ENCODE measurements around the gene CMSS1.

CMSS1 gene

DNA sequence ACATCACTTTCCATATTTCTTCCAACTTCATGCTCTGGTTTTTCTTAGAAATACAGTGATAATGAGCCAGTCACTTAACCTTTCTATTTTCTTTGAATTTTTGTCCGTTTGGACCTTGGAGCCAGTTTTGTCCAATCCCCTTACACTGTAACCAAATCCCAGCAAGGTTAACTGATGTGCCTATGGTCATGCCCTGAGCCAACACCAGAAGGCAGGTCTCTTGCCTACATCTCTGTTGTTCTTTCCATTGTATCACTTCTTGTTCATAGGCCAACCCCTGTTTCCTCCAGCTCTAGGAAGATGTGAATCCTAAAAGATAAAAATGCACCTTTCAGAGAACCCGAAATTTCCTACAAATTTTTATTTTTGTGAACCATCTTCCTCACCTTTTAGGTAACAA lies 122.7 kb downstream of the CMSS1 start:
- no peak for DNase-seq

DNA sequence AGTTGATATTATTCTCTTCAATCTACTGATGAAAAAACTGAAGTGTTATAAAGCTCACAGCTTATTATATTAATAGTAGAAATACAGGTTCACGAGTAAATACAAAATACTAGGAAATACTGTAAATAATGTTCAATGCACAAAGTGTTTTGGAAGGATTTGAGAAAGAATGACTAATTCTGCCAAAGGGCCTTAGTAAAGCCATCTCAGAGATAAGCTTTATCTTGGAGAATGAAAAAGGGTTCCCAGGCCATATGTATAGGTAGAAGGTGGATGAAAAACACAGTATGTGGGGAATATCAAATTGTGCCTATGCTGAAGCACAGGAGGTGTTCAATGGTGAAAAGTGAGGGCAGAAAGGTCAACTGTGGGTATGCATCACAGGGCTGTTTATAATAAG lies 123.5 kb downstream of the CMSS1 start:
- DNase-seq, result no peak

GRCh38 chr3:99943931-99944761 lies 126.5 kb downstream of the CMSS1 start:
- DNase-seq, result no peak

GRCh38 chr3:99945328-99945995 lies 127.8 kb downstream of the CMSS1 start:
- no peak for DNase-seq

DNA sequence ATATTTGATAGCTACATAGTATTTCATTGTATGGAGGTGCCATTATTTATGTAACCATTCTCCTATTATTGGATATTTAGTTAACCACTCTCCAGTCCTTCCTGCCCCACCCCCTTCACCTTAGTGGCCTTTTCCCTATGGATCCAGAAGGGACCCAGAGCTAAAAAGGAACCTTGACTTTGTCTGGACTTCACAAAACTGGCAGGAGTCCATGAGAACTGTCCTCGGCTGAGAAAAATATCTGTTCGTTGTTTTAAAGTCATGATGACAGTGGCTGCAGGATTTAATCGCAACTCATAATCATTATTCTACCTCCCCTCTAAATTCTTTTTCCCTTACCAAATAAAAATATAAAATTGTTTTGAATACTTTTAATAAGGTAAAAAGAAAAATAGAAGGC lies 129.7 kb downstream of the CMSS1 start:
- DNase-seq, result no peak

DNA sequence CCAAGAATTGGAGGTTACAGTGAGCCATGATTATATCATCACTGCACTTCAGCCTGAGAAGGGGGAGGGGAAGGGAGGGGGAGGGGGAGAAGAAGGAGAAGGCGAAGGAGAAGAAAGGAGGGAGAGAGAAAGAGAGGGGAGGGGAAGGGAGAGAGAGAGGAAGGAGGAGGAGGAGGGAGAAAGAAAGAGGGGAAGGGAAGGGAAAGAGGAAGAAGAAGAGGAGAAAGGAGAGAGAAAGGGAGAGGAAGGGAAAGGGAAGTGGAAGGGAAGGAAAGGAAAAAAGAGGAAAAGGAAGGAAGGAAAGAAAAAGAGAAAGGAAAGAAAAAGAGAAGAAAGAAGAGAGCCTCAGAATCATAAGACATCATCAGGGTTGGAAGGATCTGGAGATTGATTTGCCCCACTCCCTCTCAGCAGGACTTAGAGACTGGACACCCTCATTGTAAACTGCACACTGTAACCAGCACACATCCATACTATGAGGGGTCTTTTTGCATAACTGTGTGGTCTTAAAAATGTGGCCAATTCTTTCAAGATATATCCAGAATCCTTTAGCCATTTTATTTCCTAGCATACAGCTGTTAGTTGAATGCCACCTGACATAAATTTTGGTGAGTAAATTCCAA lies 130.9 kb downstream of the CMSS1 start:
- DNase-seq, result no peak

DNA sequence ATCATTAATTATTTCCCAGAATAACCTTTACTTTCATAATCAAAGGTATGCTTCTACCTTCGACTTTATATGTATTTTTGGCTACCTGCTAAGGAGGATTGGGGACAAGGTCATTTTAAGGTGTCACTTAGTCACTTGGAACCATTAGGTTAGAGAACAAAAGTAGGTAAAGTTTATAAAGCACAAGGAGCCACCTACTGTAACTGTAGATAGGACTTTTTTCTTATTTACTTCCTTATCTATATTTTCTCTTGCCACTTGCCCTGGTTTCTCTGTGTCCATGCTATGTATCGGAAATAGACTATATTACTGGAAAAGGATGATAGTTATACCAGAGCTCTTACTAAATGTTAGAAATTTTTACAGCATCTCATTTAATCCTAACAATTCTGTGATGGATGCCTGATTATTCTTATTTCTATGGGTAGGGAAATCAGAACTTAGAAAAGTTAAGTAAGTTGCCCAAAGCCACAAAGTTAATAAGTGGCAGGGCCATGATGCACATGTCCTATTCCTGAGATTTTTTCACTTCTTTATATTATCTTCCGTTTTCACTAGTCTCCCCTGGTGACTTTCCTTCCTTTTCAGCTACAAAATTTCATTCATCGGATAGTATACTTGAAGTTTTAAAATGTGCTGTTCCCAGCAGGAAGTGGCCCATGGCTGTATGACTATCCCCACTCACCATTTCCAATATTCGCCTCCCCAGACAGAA lies 132.5 kb downstream of the CMSS1 start:
- DNase-seq, result no peak

DNA sequence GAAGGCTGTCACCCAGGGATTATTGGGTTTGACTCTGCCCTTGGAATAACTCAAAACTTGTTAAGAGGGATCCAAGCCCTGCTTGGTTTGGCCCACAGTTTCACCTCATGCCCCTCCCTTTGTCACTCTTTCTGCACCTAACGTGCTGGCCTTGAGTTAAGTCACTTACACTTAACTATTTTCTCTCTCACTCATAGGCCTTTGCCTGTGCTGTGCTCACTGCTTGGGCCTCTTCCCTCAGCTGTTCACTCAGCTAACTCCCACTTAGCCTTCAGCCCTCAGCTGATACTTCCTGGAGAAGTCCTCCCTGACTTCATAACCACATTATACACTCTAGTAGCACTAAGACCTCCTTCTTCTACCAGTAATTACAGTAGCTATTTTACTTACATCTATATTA lies 133.3 kb downstream of the CMSS1 start:
- DNase-seq, result peak in 1 of 3 donors; percentile 20

DNA sequence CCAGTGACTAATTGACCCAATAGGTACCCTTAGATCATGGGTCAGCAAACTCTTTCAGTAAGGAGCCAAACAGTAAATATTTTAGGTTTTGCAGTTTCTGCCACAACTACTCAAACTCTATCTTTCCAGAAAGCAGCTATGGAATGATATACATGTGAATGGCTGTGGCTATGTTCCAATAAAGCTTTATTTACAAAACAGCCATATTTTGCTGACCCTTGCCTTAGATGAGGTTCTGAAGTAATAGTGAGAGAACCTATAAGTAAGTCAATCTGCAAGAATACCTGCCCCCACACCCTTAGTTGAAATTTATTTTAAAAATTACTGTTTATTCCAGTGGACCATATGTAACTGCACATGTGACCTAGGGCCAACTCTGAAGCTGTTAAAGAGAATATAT lies 134.0 kb downstream of the CMSS1 start:
- no peak for DNase-seq

DNA sequence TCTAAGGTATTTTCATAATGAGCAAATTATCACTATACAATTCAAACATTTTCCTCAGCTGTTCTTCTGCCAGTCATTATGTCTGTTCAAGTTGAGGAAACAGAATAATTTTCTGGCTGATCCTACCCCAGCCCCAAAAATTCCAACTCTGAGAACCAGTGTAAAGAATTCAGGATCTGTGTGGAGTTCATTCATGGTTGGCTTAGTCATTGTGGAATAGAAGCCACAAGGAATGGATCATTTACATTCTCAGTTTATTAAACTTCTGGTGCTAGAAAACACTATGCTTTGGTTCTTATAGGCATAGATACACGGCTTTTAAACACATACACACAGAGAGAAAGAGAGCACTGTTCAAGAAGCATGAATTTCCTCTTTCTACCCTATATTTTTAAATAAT lies 134.6 kb downstream of the CMSS1 start:
- DNase-seq, result no peak

DNA sequence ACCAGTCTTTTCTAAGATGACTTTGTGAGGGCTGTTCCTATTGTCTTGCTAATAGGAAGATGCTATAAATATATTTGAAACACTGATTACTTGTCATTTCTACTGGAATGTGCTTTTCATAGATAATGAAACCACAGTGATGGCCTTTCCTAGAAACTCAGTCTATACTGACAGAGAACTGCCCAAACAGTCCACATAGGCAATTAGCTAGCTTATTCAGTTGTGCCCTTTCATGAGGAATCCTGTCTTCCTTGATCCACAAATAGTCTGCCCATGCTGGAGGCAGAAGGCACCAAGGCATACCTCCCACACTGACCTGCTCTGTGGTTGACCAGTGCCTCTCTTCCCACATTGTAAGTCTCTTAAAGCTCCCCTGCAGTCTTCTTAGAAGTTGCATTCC lies 135.9 kb downstream of the CMSS1 start:
- DNase-seq, result no peak

DNA sequence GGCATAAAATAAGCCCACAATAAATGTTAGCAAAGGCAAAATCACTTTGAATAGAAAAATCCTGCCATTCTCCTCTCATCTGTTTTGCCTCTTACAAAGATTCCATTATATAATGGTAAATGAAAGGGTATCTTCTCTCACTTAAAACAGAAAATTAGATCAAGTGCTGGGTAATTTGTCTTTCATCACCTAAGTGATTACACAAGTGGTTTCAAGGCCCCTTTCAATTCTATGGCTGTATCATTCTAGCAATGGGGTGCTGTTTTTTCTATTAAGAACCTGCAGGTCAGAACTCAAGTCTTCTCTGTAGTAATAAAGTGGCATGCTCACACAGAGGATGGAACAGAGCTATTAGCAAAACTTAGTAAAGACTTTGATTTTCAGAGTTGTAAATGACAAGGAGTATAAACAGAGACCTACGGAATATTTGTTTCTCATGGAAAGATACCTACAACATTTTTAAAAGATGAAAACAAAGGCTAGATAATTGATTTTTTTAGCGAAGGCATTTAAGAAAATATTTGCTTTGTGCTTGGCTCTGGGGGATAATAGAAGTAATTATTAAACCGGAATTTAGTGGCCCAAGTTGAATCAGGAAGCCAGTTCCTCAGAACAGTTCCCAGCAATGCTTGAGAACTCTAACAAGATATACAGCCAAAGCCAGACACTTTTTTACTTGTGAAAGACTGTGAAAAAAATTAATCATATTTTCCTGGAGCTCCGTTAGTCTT lies 137.4 kb downstream of the CMSS1 start:
- no peak for DNase-seq

- DNase-seq, result no peak
Observed at GRCh38 chr3:99955773-99956562, 138.3 kb downstream of the CMSS1 start.

GRCh38 chr3:99957151-99957796 lies 139.6 kb downstream of the CMSS1 start:
- peak in 2 of 3 donors; percentile 6 to 22 for DNase-seq

GRCh38 chr3:99958222-99958912 lies 140.7 kb downstream of the CMSS1 start:
- no peak for DNase-seq

GRCh38 chr3:99960123-99960878 lies 142.6 kb downstream of the CMSS1 start:
- DNase-seq, result no peak

- no peak for DNase-seq
Observed at GRCh38 chr3:99960941-99961340, 143.3 kb downstream of the CMSS1 start.

GRCh38 chr3:99961756-99962515 lies 144.3 kb downstream of the CMSS1 start:
- DNase-seq, result no peak

DNA sequence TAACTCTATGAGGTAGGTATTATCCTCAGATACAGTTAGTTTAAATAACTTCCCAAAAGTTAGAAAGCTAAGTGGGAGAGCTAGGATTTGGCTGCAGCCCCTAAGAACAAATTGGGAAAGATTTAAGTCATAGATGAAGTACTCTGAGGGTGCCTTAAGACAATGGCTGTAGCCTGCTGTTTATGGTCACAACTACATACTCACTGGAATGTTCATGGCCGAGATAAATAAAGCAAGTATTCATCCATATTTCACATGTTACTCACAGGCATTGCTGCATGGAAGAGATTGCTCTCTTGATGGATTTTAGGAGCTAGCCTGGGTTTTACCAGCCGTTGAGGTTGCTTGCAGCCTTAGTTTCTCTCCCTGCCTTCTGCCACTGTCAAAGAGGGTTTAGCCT lies 145.0 kb downstream of the CMSS1 start:
- no peak for DNase-seq
